Motor neuron (in vitro differentiated cells): Measurements from ENCODE around the gene MOK. TPM values are rescaled to one million over a fixed set of nuclear protein-coding genes. Genes with fewer than 3 reads are reported as not detected.
"Not testable (repeated sequence)": the region's sequence is repeated elsewhere in the genome, so short reads cannot be mapped to it uniquely, and the experiment has no call there.

Source experiments
- ATAC-seq, 8 experiments: fragments of 200-7000 bp; cut with Tn5 transposase; replicated peaks in 6 of 8; 2 replicates each; pipeline ENCODE4 v1.8.0; 2021; ENCODE audit warnings: mild to moderate bottlenecking in 8 of 8, moderate library complexity in 8 of 8
- H3K27ac ChIP-seq, 2 donors: fragments of 250-450 bp; sonication (Bioruptor Pico); 2 replicates each; pipeline ENCODE4 v1.9.0; 2021; ENCODE audit warnings: antibody characterized with exemption in 2 of 2, mild to moderate bottlenecking in 2 of 2, moderate library complexity in 1 of 2
- H3K4me1 ChIP-seq, 2 donors: fragments of 250-450 bp; sonication (Bioruptor Pico); replicated peaks in 1 of 2; 2 replicates each; pipeline ENCODE4 v1.6.1; 2021; ENCODE audit warnings: antibody characterized with exemption in 2 of 2, mild to moderate bottlenecking in 2 of 2, moderate library complexity in 1 of 2
- H3K4me3 ChIP-seq, 5 donors: fragments of 250-450 bp; sonication (Bioruptor Pico); 2 replicates each; pipeline ENCODE4 v1.9.0; 2021; ENCODE audit warnings: antibody characterized with exemption in 5 of 5, mild to moderate bottlenecking in 5 of 5, moderate library complexity in 4 of 5
- WGBS, 10 experiments: fragments of 450-650 bp; shearing (Covaris generic); methylation state at CpG; one replicate each; pipeline ENCODE4 v1.0.0; 2022; 5-methylcytosine and 5-hydroxymethylcytosine counted together
- in situ Hi-C, 9 experiments: fragments of 400-800 bp; cut with MboI; loops; one replicate each; pipeline ENCODE4 v1.15.0; 2021; ENCODE audit warnings: low sequenced_read_pairs in 9 of 9, low pct_unique_long_range_greater_than_20kb in 2 of 9; ENCODE audit not compliant: unreplicated experiment in 9 of 9
- total RNA-seq, 8 experiments: library from RNA; unstranded; fragments of 300-600 nt; gene quantifications; 2 replicates each; pipeline versions ENCODE4 v1.2.3 to v1.2.4, GENCODE V29; 2022

Gene MOK
- total RNA-seq, 8 experiments from 2014 or later, result 6.0 to 63.6 (median 24.2) TPM

GRCh38 chr14:102338724-102339123 lies 33.8 kb upstream of the MOK start:
- in situ Hi-C loops, result no loop called here
- 79 to 100% (median 87%) methylated on average over 1 to 9 of the region's 9 CpGs; no CpG with 5 or more reads in 1 of the 10 experiments for WGBS, 10 experiments
- no peak for ATAC-seq
- no peaks in the 10 kb centered on the region for H3K4me1 ChIP-seq
- no peak overlapping the region for H3K4me3 ChIP-seq
- H3K27ac ChIP-seq, result no peak overlapping the region

GRCh38 chr14:102335163-102335562 lies 30.2 kb upstream of the MOK start:
- no peak for ATAC-seq

DNA sequence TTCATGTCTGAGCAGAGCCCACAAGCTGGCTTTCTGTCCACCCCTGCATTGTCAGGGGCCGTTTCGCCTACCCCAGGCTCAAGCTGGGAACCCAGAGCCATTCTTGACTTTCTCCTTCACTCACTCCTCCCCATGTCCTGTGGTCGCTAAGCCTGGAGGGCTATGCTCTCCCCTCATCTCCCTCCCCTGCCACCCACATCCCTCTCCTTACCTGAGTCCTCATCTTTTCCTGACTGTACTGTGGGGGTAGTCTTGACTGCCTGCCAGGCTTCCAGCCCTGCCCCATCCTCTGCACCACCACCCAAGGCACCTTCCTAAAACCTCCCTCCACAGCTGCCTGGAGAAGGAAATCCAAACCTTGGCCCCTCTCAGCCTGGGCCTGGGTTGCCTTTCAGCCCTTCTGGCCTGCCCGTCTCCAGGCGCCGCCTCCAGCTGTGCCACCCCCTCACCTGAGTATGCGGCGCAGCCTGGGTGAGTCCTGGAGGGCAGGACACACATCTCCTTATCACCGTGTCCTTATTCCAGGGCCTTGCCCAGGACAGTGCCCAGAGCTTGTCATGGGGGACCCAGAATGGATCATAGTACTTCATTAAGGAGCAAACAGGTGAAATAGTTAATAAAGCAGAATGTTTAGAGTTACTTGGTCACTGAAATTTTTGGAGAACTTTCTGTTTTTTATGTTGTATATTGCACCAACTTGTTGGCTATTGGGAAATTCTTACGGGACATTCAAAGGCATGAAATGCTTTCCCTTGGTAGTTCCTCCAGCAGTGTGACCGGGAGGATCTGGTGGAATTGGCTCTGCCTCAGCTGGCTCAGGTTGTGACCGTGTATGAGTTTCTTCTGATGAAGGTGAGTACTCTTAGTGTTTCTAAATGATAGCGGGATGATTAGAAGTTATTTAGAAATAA lies 29.1 kb upstream of the MOK start:
- WGBS, 10 experiments, result 89 to 100% (median 100%) methylated on average over 2 to 8 of the region's 13 CpGs; no CpG with 5 or more reads in 1 of the 10 experiments
- Histone ChIP-seq H3K4me3 (no peak overlapping the region), H3K27ac (no peak overlapping the region), H3K4me1 (no peaks in the 10 kb centered on the region)
- ATAC-seq, result no peak
- in situ Hi-C loops, result no loop called here

More at GRCh38 chr14:102335163-102335562, 30.2 kb upstream of the MOK start:
- 80 to 100% (median 95%) methylated on average over 1 to 2 of the region's 7 CpGs; no CpG with 5 or more reads in 6 of the 10 experiments for WGBS, 10 experiments
- H3K4me3 ChIP-seq, result no peak overlapping the region
- H3K4me1 ChIP-seq, result no peaks in the 10 kb centered on the region
- in situ Hi-C loops, result no loop called here
- no peak overlapping the region for H3K27ac ChIP-seq

- H3K4me3 ChIP-seq, result no peak overlapping the region
- in situ Hi-C loops, result no loop called here
- ATAC-seq, result no peak
- H3K4me1 ChIP-seq, result no peaks in the 10 kb centered on the region
- no peak overlapping the region for H3K27ac ChIP-seq
- 80 to 100% (median 93%) methylated on average over 1 to 7 of the region's 7 CpGs; no CpG with 5 or more reads in 2 of the 10 experiments for WGBS, 10 experiments
Measured at GRCh38 chr14:102333390-102333789, 28.4 kb upstream of the MOK start.

GRCh38 chr14:102330806-102331205 lies 25.8 kb upstream of the MOK start:
- Histone ChIP-seq H3K27ac (no peak overlapping the region), H3K4me1 (no peaks in the 10 kb centered on the region), H3K4me3 (no peak overlapping the region)
- WGBS, 10 experiments, result 78 to 100% (median 93%) methylated on average over 2 to 8 of the region's 8 CpGs
- ATAC-seq, result no peak
- in situ Hi-C loops, result no loop called here

GRCh38 chr14:102329381-102329780 lies 24.4 kb upstream of the MOK start:
- ATAC-seq, H3K4me3 ChIP-seq, H3K27ac ChIP-seq, in situ Hi-C loops, H3K4me1 ChIP-seq: not testable (repeated sequence)
- WGBS, 10 experiments, result 70 to 100% (median 93%) methylated on average over 2 to 6 of the region's 6 CpGs; no CpG with 5 or more reads in 2 of the 10 experiments

DNA sequence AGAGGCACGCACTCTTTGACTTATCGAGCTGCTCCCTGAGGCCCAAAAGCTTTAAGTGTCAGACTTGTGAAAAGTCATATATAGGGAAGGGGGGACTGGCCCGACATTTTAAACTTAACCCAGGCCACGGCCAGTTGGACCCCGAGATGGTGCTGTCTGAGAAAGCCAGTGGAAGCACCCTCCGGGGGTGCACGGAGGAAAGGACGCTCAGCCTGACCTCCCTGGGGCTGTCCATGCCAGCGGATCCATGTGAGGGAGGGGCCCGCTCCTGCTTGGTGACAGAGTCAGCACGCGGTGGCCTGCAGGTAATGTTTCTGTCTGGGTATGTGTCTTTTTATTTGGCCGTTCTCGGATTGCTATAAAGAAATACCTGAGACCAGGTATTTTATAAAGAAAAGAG lies 21.6 kb upstream of the MOK start:
- no peak for ATAC-seq
- no peaks in the 10 kb centered on the region for H3K4me1 ChIP-seq
- no peak overlapping the region for H3K27ac ChIP-seq
- WGBS, 10 experiments, result 82 to 100% (median 96%) methylated on average over 1 to 9 of the region's 14 CpGs; no CpG with 5 or more reads in 1 of the 10 experiments
- in situ Hi-C loops, result no loop called here
- H3K4me3 ChIP-seq, result no peak overlapping the region

DNA sequence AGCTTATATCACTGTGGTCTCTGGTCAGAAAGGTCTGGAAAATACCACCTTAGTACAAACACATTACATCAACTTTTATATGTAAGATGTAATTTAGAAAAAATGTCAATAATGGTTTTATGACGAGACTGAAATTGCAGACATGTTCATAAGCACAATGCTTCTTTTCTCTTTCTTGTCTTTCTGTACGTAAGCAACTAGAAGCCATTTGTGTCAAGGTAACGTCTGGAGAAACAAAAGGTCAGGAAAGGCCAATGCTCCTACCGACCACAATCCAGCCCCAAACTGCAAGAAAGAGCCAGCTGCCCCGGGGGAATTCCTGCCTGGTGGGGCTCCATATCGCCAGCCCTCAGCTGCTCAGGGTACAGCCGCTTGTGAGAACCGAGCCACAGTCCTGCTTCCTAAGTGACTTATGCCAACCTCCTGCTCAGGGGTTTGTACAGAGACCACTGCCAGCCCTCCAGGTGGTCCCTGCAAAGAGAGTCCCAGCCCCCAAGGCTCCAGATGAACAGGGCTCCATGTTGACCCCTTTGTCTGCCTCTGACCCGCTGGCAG lies 20.9 kb upstream of the MOK start:
- H3K4me1 ChIP-seq, result no peaks in the 10 kb centered on the region
- no peak overlapping the region for H3K4me3 ChIP-seq
- in situ Hi-C loops, result no loop called here
- no peak overlapping the region for H3K27ac ChIP-seq
- ATAC-seq, result no peak
- WGBS, 10 experiments, result 77 to 100% (median 93%) methylated on average over 2 to 6 of the region's 9 CpGs; no CpG with 5 or more reads in 4 of the 10 experiments

DNA sequence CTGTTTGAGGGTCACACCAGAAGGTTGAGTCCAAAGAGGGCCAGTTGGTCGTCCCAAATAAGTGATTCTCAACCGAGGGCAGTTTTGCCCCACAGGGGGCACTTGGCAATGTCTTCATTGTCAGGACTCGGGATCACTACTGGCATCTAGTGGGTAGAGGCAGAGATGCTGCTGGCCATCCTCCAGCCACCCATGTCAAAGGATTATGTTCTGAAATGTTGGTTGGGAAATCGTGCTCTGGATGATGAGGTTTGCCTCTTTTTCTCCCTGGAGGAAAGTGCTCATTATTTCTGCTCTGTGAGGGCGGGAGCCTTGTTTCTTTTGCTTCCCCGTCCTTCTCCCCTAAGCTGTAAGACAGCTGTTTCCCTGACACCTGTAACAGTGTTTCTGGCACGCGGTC lies 18.1 kb upstream of the MOK start:
- 0 to 69% (median 47%) methylated on average over 1 to 7 of the region's 8 CpGs; no CpG with 5 or more reads in 3 of the 10 experiments for WGBS, 10 experiments
- in situ Hi-C loops, result loop anchor here in 8 of 9 experiments (25.0 kb wide), 3 partner anchors 211 to 361 kb away; partner anchors contain the start of gene DYNC1H1 (in 5 of the 8)
- ATAC-seq, result peak in 3 of 8 experiments; percentile 3 to 32 (median 4)
- no peak overlapping the region for H3K27ac ChIP-seq
- H3K4me3 ChIP-seq, result no peak overlapping the region
- peaks cover 4 to 8% of the 10 kb centered on the region in 2 donors for H3K4me1 ChIP-seq

DNA sequence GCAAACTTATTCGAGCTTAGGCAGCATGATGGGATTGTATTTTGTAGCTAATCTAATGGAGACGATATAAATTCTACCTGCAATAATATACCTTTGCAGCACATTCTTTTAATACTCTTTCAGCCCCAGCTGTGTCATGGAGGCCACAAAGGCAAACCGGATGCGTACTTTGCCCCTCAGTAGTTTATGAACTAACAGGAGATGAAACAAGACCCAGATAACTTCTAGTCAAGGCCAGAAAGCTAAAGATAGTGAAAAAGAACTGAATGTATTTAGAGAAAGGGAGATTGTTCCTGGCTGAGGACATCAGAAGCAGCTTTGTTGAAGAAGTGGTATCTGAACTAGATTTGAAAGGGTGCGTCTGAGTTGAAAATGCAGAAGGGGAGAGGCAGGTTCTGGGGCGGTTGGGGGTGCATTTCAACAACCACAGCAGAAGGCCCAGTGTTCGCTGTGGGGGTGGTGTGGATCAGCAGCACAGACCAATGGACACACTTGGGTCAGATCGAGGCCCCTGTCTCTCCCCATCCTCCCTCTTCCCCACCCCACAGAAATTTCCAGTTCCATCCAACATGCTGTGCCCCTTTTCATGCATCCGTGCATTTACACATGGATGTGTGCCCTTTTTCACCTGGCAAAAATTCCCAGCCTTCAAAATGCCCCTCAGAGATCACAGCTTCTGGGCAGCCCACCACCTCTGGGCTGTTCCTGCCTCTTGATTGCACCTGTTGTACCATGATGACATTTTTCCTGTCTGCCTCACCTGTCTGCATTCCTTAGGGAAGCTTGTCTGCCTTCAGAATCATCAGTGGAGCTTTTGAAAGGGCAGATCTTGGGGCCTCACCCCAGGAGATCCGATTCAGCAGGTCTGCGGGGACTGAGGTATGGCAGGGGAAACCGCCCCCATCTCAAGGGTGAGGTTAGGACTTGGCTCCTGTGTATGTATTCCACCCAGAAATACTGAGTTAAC lies 16.8 kb upstream of the MOK start:
- ATAC-seq, result no peak
- in situ Hi-C loops, result loop anchor here in 8 of 9 experiments (25.0 kb wide), 3 partner anchors 209 to 359 kb away; partner anchors contain the start of gene DYNC1H1 (in 5 of the 8)
- H3K4me3 ChIP-seq, result no peak overlapping the region
- 80 to 100% (median 94%) methylated on average over 1 to 8 of the region's 12 CpGs for WGBS, 10 experiments
- H3K27ac ChIP-seq, result no peak overlapping the region
- peaks cover 11 to 16% of the 10 kb centered on the region in 2 donors for H3K4me1 ChIP-seq

GRCh38 chr14:102320671-102321455 lies 15.9 kb upstream of the MOK start:
- no peak for ATAC-seq
- H3K4me3 ChIP-seq, result peak overlapping the region in 4 of 5 donors; percentile 77 to 96 (median 84)
- H3K4me1 ChIP-seq, result peaks cover 15 to 18% of the 10 kb centered on the region in 2 donors
- 83 to 100% (median 97%) methylated on average over 1 to 10 of the region's 17 CpGs; no CpG with 5 or more reads in 2 of the 10 experiments for WGBS, 10 experiments
- in situ Hi-C loops, result loop anchor here in 8 of 9 experiments (25.0 kb wide), 3 partner anchors 209 to 359 kb away; partner anchors contain the start of gene DYNC1H1 (in 5 of the 8)
- H3K27ac ChIP-seq, result no peak overlapping the region
